Loucy (cell line): Measurements from ENCODE around the gene COMMD1.
"Not testable (repeated sequence)": the region's sequence is repeated elsewhere in the genome, so short reads cannot be mapped to it uniquely, and the experiment has no call there.

Experiments
- H2AFZ ChIP-seq: fragments of 200-600 bp; sonication (generic); 2 replicates; pipeline ENCODE4 v1.6.0; 2016; ENCODE audit warnings: antibody characterized with exemption, mild to moderate bottlenecking, low read length, moderate library complexity
- H3F3A ChIP-seq: fragments of 200-600 bp; 2 replicates; pipeline ENCODE4 v1.6.0; 2016; ENCODE audit warnings: antibody characterized with exemption, low read depth, mild to moderate bottlenecking
- H3K27me3 ChIP-seq: fragments of 200-600 bp; sonication (generic); 2 replicates; pipeline ENCODE4 v1.6.1; 2014; ENCODE audit warnings: low read length, mild to moderate bottlenecking; ENCODE audit not compliant: insufficient read depth, poor library complexity, severe bottlenecking
- H3K36me3 ChIP-seq: fragments of 200-600 bp; sonication (generic); 2 replicates; pipeline ENCODE4 v1.6.1; 2016; ENCODE audit warnings: low read length; ENCODE audit not compliant: insufficient read depth
- H3K4me1 ChIP-seq: fragments of 200-600 bp; sonication (generic); 2 replicates; pipeline ENCODE4 v1.5.1; 2014; ENCODE audit warnings: low read length, mild to moderate bottlenecking; ENCODE audit not compliant: insufficient read depth, poor library complexity, severe bottlenecking
- H3K4me2 ChIP-seq: fragments of 200-600 bp; sonication (generic); 2 replicates; pipeline ENCODE4 v1.6.0; 2014; ENCODE audit warnings: antibody characterized with exemption, low read length, low read depth, mild to moderate bottlenecking; ENCODE audit not compliant: poor library complexity, severe bottlenecking
- H3K4me3 ChIP-seq: fragments of 200-600 bp; sonication (generic); 2 replicates; pipeline ENCODE4 v1.5.1; 2014; ENCODE audit warnings: low read length, mild to moderate bottlenecking, mixed read lengths; ENCODE audit not compliant: poor library complexity, severe bottlenecking
- H3K79me2 ChIP-seq: fragments of 200-600 bp; sonication (generic); 2 replicates; pipeline ENCODE4 v1.6.1; 2014; ENCODE audit warnings: low read length; ENCODE audit not compliant: insufficient read depth
- H3K9ac ChIP-seq: fragments of 200-600 bp; sonication (generic); 2 replicates; pipeline ENCODE4 v1.6.0; 2014; ENCODE audit warnings: mild to moderate bottlenecking, low read depth, low read length, moderate library complexity; ENCODE audit not compliant: poor library complexity, severe bottlenecking
- H3K9me2 ChIP-seq: fragments of 200-600 bp; sonication (generic); replicated peaks from 2 replicates; pipeline ENCODE4 v1.6.1; 2016; ENCODE audit warnings: low read depth, low read length, mixed read lengths
- H3K9me3 ChIP-seq: fragments of 200-600 bp; sonication (generic); 2 replicates; pipeline ENCODE4 v1.6.1; 2014; ENCODE audit warnings: mild to moderate bottlenecking, antibody characterized with exemption, low read length, low read depth; ENCODE audit not compliant: insufficient read depth
- H4K20me1 ChIP-seq: fragments of 200-600 bp; sonication (generic); 2 replicates; pipeline ENCODE4 v1.6.0; 2014; ENCODE audit warnings: antibody characterized with exemption, low read length, mild to moderate bottlenecking; ENCODE audit not compliant: insufficient read depth, poor library complexity, severe bottlenecking
- CTCF ChIP-seq: fragments of 200-600 bp; sonication (generic); conservative IDR thresholded peaks from 2 replicates; pipeline ENCODE4 v1.5.1; 2014; ENCODE audit warnings: mild to moderate bottlenecking, antibody characterized with exemption, low read length
- EZH2phosphoT487 ChIP-seq: fragments of 200-600 bp; IDR thresholded peaks from 2 replicates; pipeline ENCODE4 v1.6.1; 2018; ENCODE audit warnings: antibody characterized with exemption, mild to moderate bottlenecking, moderate library complexity, borderline replicate concordance

Gene COMMD1

GRCh38 chr2:62036761-62037250 lies 131.3 kb downstream of the COMMD1 start:
- Histone ChIP-seq H4K20me1 (no peaks in the 10 kb centered on the region), H3K4me2 (no peak overlapping the region), H3K27me3 (no peaks in the 10 kb centered on the region), H3F3A (peaks cover 18% of the 10 kb centered on the region), H3K4me3 (no peak overlapping the region), H2AFZ (no peak overlapping the region), H3K9ac (no peak overlapping the region), H3K36me3 (no peaks in the 10 kb centered on the region), H3K79me2 (peaks cover 31% of the 10 kb centered on the region; the same call in 1 of the 2 replicates), H3K9me2 (no peaks in the 10 kb centered on the region), H3K9me3 (no peaks in the 10 kb centered on the region), H3K4me1 (peaks cover 65% of the 10 kb centered on the region)
- TF ChIP-seq EZH2phosphoT487 (no peak), CTCF (no peak)

GRCh38 chr2:62038975-62039771 lies 133.7 kb downstream of the COMMD1 start:
- Histone ChIP-seq H3K9me3 (peaks cover 4% of the 10 kb centered on the region; the same call in 1 of the 2 replicates), H3F3A (peaks cover 18% of the 10 kb centered on the region), H3K9me2 (no peaks in the 10 kb centered on the region), H4K20me1 (no peaks in the 10 kb centered on the region), H3K79me2 (peaks cover 47% of the 10 kb centered on the region), H2AFZ (no peak overlapping the region; the same call in 1 of the 2 replicates), H3K4me3 (peak overlapping the region; percentile 58), H3K4me1 (peaks cover 65% of the 10 kb centered on the region), H3K36me3 (no peaks in the 10 kb centered on the region), H3K4me2 (peak overlapping the region; percentile 78), H3K27me3 (no peaks in the 10 kb centered on the region), H3K9ac (peak overlapping the region; percentile 77)
- TF ChIP-seq CTCF (no peak), EZH2phosphoT487 (no peak)

GRCh38 chr2:62040926-62041325 lies 135.5 kb downstream of the COMMD1 start:
- H3K27me3 ChIP-seq = no peaks in the 10 kb centered on the region
- peaks cover 18% of the 10 kb centered on the region for H3F3A ChIP-seq
- H3K36me3 ChIP-seq = no peaks in the 10 kb centered on the region
- H4K20me1 ChIP-seq = no peaks in the 10 kb centered on the region
- H3K9me2 ChIP-seq = no peaks in the 10 kb centered on the region
- no peak overlapping the region for H2AFZ ChIP-seq
- H3K79me2 ChIP-seq = peaks cover 47% of the 10 kb centered on the region
- peak overlapping the region; percentile 77 for H3K9ac ChIP-seq
- peaks cover 13% of the 10 kb centered on the region; the same call in 1 of the 2 replicates for H3K9me3 ChIP-seq
- H3K4me3 ChIP-seq = peak overlapping the region; percentile 66
- H3K4me2 ChIP-seq = peak overlapping the region; percentile 78
- TF ChIP-seq CTCF = peak; percentile 55
- TF ChIP-seq EZH2phosphoT487 = no peak
- peaks cover 53% of the 10 kb centered on the region for H3K4me1 ChIP-seq

- not testable (repeated sequence) for H4K20me1 ChIP-seq, H2AFZ ChIP-seq
- H3K9ac ChIP-seq = peak overlapping the region; percentile 77
Measured at GRCh38 chr2:62041701-62042385, 136.4 kb downstream of the COMMD1 start.

More at GRCh38 chr2:62041701-62042385, 136.4 kb downstream of the COMMD1 start:
- not testable (repeated sequence) for H3K36me3 ChIP-seq, H3K27me3 ChIP-seq, H3K9me2 ChIP-seq
- H3K4me1 ChIP-seq = peaks cover 53% of the 10 kb centered on the region
- peaks cover 47% of the 10 kb centered on the region for H3K79me2 ChIP-seq
- H3K4me3 ChIP-seq = peak overlapping the region; percentile 66
- peaks cover 18% of the 10 kb centered on the region for H3F3A ChIP-seq
- H3K4me2 ChIP-seq = peak overlapping the region; percentile 78
- peaks cover 13% of the 10 kb centered on the region; the same call in 1 of the 2 replicates for H3K9me3 ChIP-seq
